ENCODE results near the gene TTC3. TPM values are rescaled to one million over a fixed set of nuclear protein-coding genes. Genes with fewer than 3 reads are reported as not detected.
"Not testable (repeated sequence)": the region's sequence is repeated elsewhere in the genome, so short reads cannot be mapped to it uniquely, and the experiment has no call there.

The TTC3 gene
- total and polyA plus RNA-seq, 2 donors (not counting 1 experiment from before 2014, with no cell fraction given): 42.0 to 163 TPM

DNA sequence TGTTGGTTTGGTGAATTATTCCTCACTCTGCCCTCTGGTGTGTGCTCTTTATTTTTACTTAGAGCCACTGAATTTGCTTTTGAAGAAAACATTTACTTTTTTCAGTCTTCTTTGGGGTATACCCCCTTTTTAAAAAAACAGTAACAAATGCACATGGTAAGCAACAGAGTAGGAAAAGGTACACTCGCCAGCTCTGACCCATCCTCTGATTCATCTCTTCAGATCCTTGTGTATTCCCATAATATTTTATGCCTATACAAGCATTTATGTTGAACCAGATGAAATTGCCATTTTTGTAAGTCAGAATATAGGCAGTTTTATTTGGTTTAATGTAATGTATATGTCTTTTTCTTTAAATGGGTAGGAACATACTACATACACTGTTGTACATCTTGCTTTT is 28.3 kb downstream of the TTC3 start:
- Histone ChIP-seq H3K27ac (ENCODE audit: low read length in 2 of 2) (no peak overlapping the region), H2AFZ (ENCODE audit: insufficient read depth, low read depth, low read length, poor library complexity, severe bottlenecking) (no peak overlapping the region), H3K4me1 (ENCODE audit: control insufficient read depth in 2 of 2, insufficient read depth in 2 of 2, low read length in 2 of 2) (no peaks in the 10 kb centered on the region), H3K36me3 (replicated peaks in 1 of 2; ENCODE audit: control extremely low read depth in 1 of 2, control insufficient read depth in 1 of 2, extremely low read depth in 1 of 2, insufficient read depth in 2 of 2, low read length in 1 of 2) (peaks cover 0 to 21% of the 10 kb centered on the region in 2 experiments), H4K20me1 (ENCODE audit: control insufficient read depth, insufficient read depth, low read length, poor library complexity, severe bottlenecking) (no peaks in the 10 kb centered on the region), H3K4me2 (replicated peaks; ENCODE audit: low read depth, low read length, poor library complexity, severe bottlenecking) (no peak overlapping the region), H3K79me2 (ENCODE audit: control insufficient read depth, insufficient read depth, low read length) (no peaks in the 10 kb centered on the region), H3K4me3 (ENCODE audit: control extremely low read depth in 1 of 5, extremely low read depth in 1 of 5, insufficient read depth in 1 of 5, low read depth in 2 of 5, low read length in 4 of 5) (no peak overlapping the region), H3K27me3 (replicated peaks in 1 of 4; ENCODE audit: control extremely low read depth in 1 of 4, control insufficient read depth in 3 of 4, insufficient read depth in 4 of 4, low read length in 3 of 4) (no peaks in the 10 kb centered on the region), H3K9me3 (ENCODE audit: control extremely low read depth in 1 of 3, control insufficient read depth in 2 of 3, insufficient read depth in 1 of 3, low read length in 2 of 3) (no peaks in the 10 kb centered on the region), H3K9ac (ENCODE audit: low read length) (no peak overlapping the region)
- ATAC-seq (ENCODE audit: low read depth): no peak
- ChIA-PET POLR2A (no interaction called here), CTCF (no interaction called here)
- H3K4me1 Mint-ChIP-seq: no peaks in the 10 kb centered on the region
- no peaks in the 10 kb centered on the region for H3K27me3 Mint-ChIP-seq
- TF ChIP-seq EZH2 (IDR thresholded peaks at IDR 0.05; ENCODE audit: borderline replicate concordance, insufficient read depth, low read depth, low read length, poor library complexity, severe bottlenecking): no peak
- H3K4me3 Mint-ChIP-seq: no peak overlapping the region
- no peak for DNase-seq
- WGBS (ENCODE audit: insufficient coverage): no CpG with 5 or more reads among the region's 1 CpG
- no peak overlapping the region for H3K27ac Mint-ChIP-seq
- intact Hi-C loops (cut with micrococcal nuclease): no loop called here
- no peaks in the 10 kb centered on the region for H3K9me3 Mint-ChIP-seq (ENCODE audit: insufficient read depth)

DNA sequence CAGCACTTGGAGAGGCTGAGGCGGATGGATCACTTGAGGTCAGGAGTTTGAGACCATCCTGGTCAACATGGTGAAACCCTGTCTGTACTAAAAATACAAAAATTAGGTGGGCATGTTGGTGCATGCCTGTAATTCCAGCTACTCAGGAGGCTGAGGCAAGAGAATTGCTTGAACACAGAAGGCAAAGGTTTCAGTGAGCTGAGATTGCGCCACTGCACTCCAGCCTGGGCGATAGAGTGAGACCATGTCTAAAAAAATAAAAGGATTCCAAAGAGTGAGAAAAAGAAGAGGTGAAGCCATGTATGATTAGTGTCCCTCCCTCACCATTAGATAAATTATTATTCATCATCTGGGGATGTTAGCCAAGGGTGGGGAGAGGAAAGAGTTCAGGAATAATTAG is 29.7 kb downstream of the TTC3 start:
- CTCF ChIA-PET; H3K4me1 Mint-ChIP-seq; H3K9me3 Mint-ChIP-seq (ENCODE audit: insufficient read depth); H3K27me3 ChIP-seq (replicated peaks in 1 of 4; ENCODE audit: control extremely low read depth in 1 of 4, control insufficient read depth in 3 of 4, insufficient read depth in 4 of 4, low read length in 3 of 4); H3K27ac ChIP-seq (ENCODE audit: low read length in 2 of 2); ATAC-seq (ENCODE audit: low read depth); POLR2A ChIA-PET; H4K20me1 ChIP-seq (ENCODE audit: control insufficient read depth, insufficient read depth, low read length, poor library complexity, severe bottlenecking); H3K9me3 ChIP-seq (ENCODE audit: control extremely low read depth in 1 of 3, control insufficient read depth in 2 of 3, insufficient read depth in 1 of 3, low read length in 2 of 3); intact Hi-C loops (cut with micrococcal nuclease); H3K79me2 ChIP-seq (ENCODE audit: control insufficient read depth, insufficient read depth, low read length); DNase-seq; H3K4me2 ChIP-seq (replicated peaks; ENCODE audit: low read depth, low read length, poor library complexity, severe bottlenecking); H3K27ac Mint-ChIP-seq; H3K9ac ChIP-seq (ENCODE audit: low read length); H3K27me3 Mint-ChIP-seq; H3K4me3 ChIP-seq (ENCODE audit: control extremely low read depth in 1 of 5, extremely low read depth in 1 of 5, insufficient read depth in 1 of 5, low read depth in 2 of 5, low read length in 4 of 5); H3K4me1 ChIP-seq (ENCODE audit: control insufficient read depth in 2 of 2, insufficient read depth in 2 of 2, low read length in 2 of 2); H2AFZ ChIP-seq (ENCODE audit: insufficient read depth, low read depth, low read length, poor library complexity, severe bottlenecking); H3K4me3 Mint-ChIP-seq: not testable (repeated sequence)
- WGBS (ENCODE audit: insufficient coverage): no CpG with 5 or more reads among the region's 3 CpGs
- peaks cover 0 to 12% of the 10 kb centered on the region in 2 experiments for H3K36me3 ChIP-seq (replicated peaks in 1 of 2; ENCODE audit: control extremely low read depth in 1 of 2, control insufficient read depth in 1 of 2, extremely low read depth in 1 of 2, insufficient read depth in 2 of 2, low read length in 1 of 2)

Measured in B cell (primary cell).